Posterior vena cava (tissue), 2 donors: ENCODE results near the gene ZNF440. TPM values are rescaled to one million over a fixed set of nuclear protein-coding genes. Genes with fewer than 3 reads are reported as not detected.
"Not testable (repeated sequence)": the region's sequence is repeated elsewhere in the genome, so short reads cannot be mapped to it uniquely, and the experiment has no call there.

Experiments used
- DNase-seq: peaks from one replicate; pipeline ENCODE4 v3.0.0-alpha.2; 2020; ENCODE audit warnings: low spot score
- intact Hi-C, 2 donors: fragments of 100-400 bp; cut with DNase I; formaldehyde crosslinking; loops; one replicate each; pipeline versions ENCODE4 v1.14.1 to v1.14.2; 2022 to 2023
- total RNA-seq, 2 donors: library from RNA; stranded (reverse); fragmentation: NEBNext Ultra II Directional; extraction: Animal tissue kit (Norgen Biotek cat#: 25700); gene quantifications; one replicate each; pipeline ENCODE4 v1.2.1, GENCODE V29; 2021
- donor health status: DM: yes; HTN: yes; CAD: no.
- donor health status: DM: yes; HTN: yes; CAD: no.

The ZNF440 gene
- total RNA-seq, 2 donors from 2014 or later = 8.8 to 10.5 TPM

DNA sequence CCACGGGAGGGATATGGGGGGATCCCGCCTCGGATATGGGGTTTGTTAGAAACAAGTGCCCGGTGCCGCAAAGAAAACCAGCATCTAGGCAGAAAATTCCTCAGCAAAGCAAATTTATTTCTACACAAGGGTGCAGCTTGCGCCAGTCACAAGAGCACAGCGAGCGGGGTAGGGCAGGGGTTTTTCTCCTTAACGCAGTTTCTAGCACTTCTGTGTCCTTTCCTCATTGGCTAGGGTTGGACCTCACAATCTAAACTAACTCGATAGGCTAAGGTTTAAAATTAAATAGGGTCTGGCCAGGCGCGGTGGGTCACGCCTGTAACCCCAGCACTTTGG is 595 bp downstream of the ZNF440 start:
- intact Hi-C loops = no loop called here
- no peak for DNase-seq

DNA sequence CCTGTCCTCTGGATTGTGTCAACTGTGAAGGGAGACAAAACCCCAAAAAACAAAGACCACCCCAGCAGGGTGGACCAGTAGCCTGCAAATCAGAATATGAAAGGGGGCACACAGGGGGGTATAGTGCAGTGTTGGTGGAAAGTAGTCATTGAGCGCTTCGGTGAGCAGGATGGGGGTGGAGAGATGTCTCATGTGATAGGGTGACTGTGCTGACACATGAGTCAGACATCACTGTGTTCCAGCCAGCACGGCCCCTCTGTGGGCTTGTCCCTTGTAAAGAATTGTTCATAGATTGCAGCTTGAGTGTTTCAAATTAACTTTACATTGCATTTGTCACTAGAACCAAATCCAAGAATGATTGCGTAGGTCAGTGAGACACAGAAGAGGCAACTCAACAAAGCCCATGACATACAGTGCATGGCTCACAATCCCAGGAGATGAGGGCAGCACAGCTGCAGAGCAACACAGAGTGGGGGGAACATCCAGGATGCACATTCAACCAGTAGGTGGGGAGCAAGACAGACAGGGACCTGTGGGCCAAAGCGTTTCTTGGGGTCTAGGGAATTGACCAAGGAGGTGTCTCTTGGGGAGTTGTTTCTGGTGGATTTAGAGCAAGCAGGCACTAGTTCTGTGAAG is 7.5 kb downstream of the ZNF440 start:
- intact Hi-C loops = no loop called here
- DNase-seq = no peak

DNA sequence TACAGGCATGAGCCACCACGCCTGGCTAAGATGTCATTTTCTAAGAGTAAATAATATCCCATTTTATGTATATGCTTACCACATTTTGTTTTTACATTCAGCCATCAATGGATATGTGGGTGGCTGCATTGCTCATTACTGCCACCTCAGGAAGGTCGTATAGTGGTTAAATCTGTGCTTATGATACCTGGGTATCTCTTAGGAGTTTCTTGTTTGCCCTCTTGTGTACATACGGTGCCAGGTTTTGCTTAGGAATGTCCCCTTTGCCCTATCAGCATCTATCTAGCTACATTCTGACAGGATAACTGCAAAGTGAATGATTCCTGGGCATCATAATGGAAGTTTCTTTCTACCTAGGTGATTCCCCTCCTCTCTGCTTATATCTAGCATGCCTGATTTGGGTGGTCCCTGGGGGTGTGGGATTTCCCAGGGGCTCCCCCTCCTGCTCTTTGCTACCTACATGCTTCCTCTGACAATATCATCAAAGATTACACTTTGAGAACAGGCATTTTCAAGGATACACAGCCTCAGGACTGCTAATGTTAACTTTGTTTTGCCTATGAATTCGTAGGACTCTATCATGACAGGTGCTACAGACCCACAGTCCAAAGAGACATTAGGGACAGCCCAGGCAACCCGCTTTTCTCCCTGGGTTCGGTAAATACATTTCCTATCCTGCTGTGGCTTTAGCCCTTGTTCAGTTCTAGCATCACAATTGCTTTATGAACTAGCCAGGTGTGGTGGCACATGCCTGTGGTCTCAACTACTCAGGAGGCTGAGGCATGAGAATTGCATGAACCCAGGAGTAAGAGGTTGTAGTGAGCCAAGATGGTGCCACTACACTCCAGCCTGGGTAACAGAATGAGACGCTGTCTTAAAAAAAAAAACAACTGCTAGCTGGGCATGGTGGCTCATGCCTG is 15.1 kb downstream of the ZNF440 start:
- intact Hi-C loops = loop anchor here in 1 of 2 donors (1.0 kb wide), 1 partner anchor 10 kb away; no protein-coding TSS in a partner anchor

DNA sequence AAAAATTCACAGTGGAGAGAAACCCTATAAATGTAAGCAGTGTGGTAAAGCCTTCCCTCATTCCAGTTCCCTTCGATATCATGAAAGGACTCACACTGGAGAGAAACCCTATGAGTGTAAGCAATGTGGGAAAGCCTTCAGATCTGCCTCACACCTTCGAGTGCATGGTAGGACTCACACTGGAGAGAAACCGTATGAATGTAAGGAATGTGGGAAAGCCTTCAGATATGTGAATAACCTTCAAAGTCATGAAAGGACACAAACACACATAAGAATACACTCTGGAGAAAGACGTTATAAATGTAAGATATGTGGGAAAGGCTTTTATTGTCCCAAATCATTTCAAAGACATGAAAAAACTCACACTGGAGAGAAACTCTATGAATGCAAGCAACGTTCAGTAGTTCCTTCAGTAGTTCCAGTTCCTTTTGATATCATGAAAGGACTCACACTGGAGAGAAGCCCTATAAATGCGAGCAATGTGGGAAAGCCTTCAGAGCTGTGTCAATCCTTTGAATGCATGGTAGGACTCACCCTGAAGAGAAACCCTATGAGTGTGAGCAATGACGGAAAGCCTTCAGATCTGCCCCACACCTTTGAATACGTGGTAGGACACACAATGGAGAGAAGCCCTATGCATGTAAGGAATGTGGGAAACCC is 18.3 kb downstream of the ZNF440 start:
- intact Hi-C loops = no loop called here
- no peak for DNase-seq

More for the DNA sequence above, 15.1 kb downstream of the ZNF440 start:
- DNase-seq = not testable (repeated sequence)

DNA sequence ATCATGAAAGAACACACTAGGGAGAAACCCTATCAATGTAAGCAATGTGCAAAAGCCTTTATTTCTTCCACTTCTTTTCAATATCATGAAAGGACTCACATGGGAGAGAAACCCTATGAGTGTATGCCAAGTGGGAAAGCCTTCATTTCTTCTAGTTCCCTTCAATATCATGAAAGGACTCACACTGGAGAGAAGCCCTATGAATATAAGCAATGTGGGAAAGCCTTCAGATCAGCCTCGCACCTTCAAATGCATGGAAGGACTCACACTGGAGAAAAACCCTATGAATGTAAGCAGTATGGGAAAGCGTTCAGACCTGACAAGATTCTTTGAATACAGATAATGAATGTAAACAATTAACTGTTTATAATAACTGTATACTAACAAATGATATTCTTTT is 19.5 kb downstream of the ZNF440 start:
- intact Hi-C loops = no loop called here
- no peak for DNase-seq

DNA sequence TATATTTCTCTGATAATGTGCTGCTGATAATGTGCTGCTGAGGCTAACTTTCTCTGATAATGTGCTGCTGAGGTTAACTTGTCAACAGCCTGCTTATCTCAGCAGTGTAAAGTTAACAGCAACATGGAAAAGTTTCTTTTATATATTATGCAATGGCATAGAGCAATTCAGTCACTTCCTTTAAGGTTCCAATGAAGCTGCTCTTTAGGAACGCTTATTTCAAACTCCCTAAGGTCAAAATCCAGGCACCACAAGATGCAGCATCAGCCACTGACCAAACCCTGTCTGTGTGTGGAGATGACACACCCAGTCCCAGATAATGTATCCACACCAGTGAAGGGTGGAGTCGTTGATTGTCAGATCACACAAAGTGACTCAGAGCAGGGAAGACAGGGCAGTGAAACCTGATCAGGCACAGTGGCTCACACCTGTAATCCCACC is 21.6 kb downstream of the ZNF440 start:
- DNase-seq, intact Hi-C loops: not testable (repeated sequence)

DNA sequence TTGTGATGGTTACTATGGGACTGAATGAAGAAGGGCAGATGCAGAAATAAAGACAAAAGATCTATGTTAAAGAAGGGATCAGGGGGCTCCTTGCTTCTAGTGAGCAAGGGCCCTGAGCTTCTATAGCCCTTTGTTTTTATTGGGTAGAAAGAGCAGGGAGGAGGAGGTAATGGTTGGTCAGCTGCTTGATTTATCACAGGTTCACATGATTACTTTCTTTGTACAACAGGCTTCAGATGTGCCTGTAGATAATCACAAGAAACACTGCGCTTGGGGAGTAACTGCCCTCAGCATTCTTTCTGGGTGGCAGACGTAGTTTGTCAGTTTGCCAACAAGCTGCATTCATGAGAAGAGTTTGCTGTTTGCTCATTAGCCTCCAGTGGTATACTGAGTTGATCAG is 29.6 kb downstream of the ZNF440 start:
- intact Hi-C loops = no loop called here

DNA sequence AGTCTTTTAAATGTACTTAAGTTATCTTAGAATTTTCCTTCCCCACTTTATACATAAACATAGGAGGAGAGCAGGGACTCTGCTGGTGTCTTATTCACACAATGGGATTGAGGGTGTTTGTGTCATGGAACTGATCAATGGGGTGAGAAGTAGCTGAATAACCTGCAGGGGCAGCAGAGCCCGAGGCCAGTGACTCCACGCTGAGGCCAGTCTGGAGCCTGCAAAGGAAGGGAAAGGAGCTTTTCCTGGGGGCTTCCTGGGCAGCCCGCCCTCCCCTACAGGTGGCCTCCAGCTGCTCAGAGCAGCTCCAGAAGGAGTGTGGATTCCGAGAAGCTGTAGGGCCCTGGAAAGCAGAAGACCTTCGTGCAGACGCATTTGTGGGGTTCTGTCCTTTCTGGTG is 33.5 kb downstream of the ZNF440 start:
- DNase-seq, intact Hi-C loops: not testable (repeated sequence)

More for the DNA sequence above, 29.6 kb downstream of the ZNF440 start:
- DNase-seq = no peak

DNA sequence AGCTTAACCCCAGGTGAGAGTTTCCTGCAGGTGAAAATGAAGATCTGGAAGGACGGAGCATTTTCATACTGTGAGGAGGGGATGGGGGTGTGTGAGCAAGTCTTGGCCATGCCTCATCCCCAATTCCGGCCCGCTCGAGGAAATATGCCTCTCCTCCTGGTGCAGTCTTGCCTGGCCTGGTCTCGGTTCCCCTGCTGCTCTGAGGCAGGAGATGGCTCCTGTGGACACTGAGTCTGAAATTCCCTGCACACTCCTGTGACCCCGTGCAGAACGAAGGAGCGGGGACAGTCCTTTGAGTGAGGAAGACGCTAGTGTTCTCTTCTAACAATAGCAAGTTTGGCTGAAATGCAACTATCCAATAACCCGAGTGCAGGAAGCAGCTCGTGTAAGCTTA is 34.1 kb downstream of the ZNF440 start:
- DNase-seq = no peak
- intact Hi-C loops = no loop called here

DNA sequence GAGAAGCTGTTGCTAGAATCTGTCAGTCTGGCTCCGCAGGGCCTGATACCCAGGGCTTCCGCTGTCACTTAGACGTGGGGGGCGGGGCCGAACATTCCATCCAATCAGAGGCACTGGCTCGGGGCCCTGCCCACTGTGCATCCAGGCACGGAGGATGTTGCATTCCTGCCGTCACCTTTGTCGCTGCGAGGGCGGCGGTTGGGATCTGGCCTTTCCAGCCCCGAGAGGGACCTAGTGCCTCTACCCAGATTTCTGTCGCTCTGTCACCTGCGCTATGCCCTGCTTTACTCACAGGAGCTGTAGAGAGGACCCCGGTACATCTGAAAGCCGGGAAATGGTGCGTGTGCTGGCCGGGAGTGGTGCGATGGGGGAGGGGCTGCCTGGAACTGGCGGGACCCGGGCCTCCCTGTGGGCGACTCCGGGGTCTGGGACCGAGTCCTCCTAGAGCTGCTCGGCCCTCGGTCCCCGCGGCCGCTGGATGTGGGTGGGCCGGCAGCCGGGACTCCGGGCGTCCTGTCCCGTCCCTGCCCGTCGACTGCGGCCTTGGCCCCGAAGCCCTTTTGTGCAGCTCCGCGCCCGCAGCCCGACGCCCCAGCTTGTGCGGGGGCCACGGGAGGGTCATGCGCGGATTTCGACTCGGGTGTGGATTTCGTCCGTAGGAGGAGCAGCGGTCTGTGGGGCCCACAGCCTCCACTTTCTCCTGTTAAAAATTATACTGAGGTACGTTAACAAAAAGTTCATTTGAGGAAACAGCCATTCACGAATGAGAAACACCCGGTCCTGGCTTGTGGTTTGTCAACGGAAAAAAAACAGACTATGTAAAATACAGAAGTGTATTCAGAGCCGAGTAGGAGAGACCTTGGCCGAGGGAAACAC is 34.8 kb downstream of the ZNF440 start, which contains the start of gene ZNF439:
Gene ZNF439, plus strand, starts transcription at position 133 of the 876 bp plus-strand sequence. Its CDS starts 142 bp downstream, at position 275.
- intact Hi-C loops = loop anchor here in 1 of 2 donors (1.0 kb wide), 1 partner anchor 29 kb away; no protein-coding TSS in a partner anchor
- peak; percentile 96 for DNase-seq

DNA sequence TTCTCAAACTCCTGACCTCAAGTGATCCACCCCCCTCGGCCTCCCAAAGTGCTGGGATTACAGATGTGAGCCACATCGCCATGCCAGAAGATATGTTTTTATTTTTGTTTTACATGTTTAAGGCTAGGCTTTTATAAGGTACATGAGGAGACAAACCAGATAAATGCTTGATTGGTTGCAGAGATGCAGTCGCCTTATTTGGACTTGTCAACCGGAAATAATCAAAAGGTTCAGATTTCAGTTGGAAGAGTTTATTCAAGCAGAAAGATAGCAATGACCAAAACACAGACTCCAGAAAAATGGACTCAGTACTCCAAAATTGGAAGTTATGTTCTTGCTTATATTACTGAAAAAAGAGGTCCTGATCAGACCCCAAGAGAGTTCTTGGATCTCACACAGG is 36.2 kb downstream of the ZNF440 start:
- DNase-seq, intact Hi-C loops: not testable (repeated sequence)

DNA sequence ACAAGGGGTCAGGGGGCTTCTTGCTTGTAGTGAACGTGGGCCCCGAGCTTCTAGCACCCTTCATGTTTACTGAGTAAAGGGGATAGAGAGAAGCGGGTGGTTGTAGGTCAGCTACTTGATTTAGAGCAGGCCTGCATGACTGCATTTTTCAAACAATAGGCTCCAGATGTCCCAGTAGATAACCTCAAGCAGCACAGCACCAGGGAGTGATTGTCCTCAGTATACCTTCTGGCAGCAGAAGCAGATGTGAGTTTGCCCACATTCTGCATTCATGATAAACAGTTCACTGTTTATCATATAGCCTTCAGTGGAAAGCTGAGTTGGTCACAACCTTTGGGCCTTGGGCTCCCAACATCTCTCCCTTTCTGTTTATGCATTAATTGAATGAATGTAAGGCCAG is 39.3 kb downstream of the ZNF440 start:
- intact Hi-C loops = no loop called here
- no peak for DNase-seq

DNA sequence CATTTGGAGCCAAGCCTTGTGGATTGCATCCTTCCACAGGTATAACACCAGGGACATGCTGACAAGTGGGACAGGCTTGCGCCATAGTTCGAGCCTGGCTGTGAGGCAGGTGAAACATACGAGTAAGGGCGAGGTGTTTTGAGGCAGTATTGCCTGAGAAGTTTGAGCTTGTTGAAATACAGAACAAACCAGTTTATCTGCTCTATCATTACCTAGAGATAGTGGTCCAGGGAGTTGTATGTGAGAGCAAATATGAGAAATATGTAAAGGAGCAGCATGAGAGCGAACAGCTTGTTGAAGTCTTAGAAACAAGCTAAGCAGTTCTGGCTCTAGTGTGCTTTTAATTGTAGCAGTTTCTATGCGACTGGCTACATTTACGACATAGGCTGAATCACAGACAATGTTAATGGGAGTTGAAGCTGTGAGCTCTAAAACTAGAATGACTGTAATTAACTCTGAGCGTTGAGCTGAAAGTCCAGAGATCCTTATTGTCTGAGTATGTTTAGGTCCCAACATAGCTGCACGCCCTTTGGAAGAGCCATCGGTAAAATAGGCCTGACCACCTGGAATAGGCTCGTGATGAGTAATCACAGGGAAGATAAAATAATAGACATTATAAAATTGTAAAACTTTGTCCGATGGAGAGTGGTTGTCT is 42.6 kb downstream of the ZNF440 start:
- intact Hi-C loops = no loop called here

DNA sequence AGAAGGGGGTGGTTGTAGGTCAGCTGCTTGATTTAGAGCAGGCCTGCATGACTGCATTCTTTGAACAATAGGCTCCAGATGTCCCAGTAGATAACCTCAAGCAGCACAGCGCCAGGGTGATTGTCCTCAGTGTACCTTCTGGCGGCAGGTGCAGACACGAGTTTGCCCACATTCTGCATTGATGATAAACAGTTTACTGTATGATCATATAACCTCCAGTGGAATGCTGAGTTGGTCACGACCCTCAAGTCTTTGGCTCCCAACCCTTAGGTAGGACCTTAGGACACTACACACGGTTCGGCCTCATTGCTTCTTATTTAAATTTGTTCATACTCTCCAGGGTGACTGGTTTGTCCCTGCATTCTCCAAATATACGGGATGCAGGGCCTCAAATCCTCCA is 46.6 kb downstream of the ZNF440 start:
- intact Hi-C loops = no loop called here
- no peak for DNase-seq

More for the DNA sequence above, 42.6 kb downstream of the ZNF440 start:
- no peak for DNase-seq

DNA sequence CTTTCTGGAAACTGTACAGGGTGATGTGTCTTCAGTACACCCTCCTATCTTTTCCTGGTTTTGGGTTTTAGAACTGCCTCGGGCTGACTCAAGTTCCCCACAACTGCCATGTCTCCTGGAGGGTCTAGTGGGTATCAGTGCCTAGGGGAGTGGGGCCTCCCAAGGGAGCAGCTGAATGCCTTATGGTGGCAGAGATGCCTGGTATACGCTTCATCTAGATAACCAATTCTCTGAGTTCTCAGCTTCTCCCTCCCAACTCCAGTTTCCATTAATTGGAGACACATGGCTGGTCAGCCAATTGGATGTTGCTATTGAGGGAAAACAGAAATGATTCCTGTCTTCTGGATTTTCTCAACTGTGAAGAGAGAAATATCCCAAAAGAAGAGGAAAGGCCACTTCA is 47.2 kb downstream of the ZNF440 start:
- intact Hi-C loops = no loop called here
- DNase-seq = no peak

DNA sequence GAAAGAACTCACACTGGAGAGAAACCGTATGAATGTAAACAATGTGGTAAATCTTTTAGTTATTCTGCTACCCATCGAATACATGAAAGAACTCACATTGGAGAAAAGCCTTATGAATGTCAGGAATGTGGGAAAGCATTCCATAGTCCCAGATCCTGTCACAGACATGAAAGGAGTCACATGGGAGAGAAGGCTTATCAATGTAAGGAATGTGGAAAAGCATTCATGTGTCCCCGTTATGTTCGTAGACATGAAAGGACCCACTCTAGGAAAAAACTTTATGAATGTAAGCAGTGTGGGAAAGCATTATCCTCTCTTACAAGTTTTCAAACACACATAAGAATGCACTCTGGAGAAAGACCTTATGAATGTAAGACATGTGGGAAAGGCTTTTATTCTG is 53.7 kb downstream of the ZNF440 start:
- intact Hi-C loops, DNase-seq: not testable (repeated sequence)

DNA sequence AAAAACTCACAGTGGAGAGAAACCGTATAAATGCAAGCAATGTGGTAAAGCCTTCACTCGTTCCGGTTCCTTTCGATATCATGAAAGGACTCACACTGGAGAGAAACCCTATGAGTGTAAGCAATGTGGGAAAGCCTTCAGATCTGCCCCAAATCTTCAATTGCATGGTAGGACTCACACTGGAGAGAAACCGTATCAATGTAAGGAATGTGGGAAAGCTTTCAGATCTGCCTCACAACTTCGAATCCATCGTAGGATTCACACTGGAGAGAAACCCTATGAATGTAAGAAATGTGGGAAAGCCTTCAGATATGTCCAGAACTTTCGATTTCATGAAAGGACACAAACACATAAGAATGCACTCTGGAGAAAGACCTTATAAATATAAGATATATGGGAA is 54.1 kb downstream of the ZNF440 start:
- intact Hi-C loops = no loop called here
- DNase-seq = no peak

DNA sequence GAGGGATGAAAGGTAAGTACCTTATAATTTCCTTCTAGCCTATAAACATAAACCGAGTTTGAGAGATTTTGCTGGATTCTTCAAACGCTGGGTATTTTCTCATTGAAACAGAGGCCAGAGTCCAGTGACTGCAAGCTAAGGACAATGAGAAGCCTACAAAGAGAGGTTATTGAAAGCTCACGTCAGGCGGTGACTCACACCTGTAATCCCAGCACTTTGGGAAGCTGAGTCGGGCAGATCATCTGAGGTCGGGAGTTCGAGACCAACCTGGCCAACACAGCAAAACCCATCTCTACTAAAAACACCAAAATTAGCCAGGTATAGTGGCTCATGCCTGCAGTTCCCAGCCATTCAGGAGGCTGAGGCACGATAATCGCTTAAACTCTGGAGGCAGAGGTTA is 58.6 kb downstream of the ZNF440 start:
- no peak for DNase-seq
- intact Hi-C loops = no loop called here
